ENCODE measurements around the gene CLEC11A. TPM values are rescaled to one million over a fixed set of nuclear protein-coding genes. Genes with fewer than 3 reads are reported as not detected.
A peak's percentile ranks its signal among the peaks of the same experiment; 100 is the strongest.

CLEC11A gene
- total and polyA plus RNA-seq, 2 donors from 2014 or later: 9.6 to 24.5 TPM

DNA sequence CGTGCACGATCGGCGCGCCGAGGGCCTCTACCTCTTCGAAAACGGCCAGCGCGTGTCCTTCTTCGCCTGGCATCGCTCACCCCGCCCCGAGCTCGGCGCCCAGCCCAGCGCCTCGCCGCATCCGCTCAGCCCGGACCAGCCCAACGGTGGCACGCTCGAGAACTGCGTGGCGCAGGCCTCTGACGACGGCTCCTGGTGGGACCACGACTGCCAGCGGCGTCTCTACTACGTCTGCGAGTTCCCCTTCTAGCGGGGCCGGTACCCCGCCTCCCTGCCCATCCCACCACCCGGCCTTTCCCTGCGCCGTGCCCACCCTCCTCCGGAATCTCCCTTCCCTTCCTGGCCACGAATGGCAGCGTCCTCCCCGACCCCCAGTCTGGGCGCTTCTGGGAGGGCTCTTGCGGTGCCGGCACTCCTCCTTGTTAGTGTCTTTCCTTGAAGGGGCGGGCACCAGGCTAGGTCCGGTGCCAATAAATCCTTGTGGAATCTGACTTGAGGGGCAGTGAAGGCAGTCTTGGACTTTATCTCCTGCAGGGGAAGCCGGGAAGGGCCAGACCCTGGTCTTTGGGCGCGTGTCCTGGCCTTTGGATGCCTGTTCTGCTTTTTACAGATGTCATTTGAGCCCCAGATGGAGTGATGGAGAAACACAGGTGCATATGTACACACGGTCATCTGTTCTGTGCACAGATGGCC lies 2.2 kb downstream of the CLEC11A start:
- H3K4me1 ChIP-seq (ENCODE audit: control insufficient read depth in 2 of 3, insufficient read depth in 2 of 3, low read depth in 1 of 3, low read length in 3 of 3): peaks cover 0 to 15% (median 0%) of the 10 kb centered on the region in 3 donors
- H3K27ac ChIP-seq (ENCODE audit: low read depth in 2 of 2, low read length in 2 of 2): peak overlapping the region; percentile 35 to 76
- intact Hi-C loops (cut with DNase I): no loop called here
- peak in 2 of 5 donors; percentile 40 to 53 for DNase-seq
- peak overlapping the region; percentile 42 to 77 (median 64) for H3K9ac ChIP-seq (ENCODE audit: low read length in 3 of 3)
- H3K27me3 ChIP-seq (ENCODE audit: control insufficient read depth, insufficient read depth, low read length): no peaks in the 10 kb centered on the region
- H3K4me3 ChIP-seq (ENCODE audit: low read length in 3 of 3): peak overlapping the region; percentile 63 to 71 (median 68)
- H3K9me3 ChIP-seq (ENCODE audit: control insufficient read depth in 2 of 3, insufficient read depth in 1 of 3, low read length in 3 of 3): no peaks in the 10 kb centered on the region
- FAIRE-seq: no peak
- TF ChIP-seq, protein P1, sequence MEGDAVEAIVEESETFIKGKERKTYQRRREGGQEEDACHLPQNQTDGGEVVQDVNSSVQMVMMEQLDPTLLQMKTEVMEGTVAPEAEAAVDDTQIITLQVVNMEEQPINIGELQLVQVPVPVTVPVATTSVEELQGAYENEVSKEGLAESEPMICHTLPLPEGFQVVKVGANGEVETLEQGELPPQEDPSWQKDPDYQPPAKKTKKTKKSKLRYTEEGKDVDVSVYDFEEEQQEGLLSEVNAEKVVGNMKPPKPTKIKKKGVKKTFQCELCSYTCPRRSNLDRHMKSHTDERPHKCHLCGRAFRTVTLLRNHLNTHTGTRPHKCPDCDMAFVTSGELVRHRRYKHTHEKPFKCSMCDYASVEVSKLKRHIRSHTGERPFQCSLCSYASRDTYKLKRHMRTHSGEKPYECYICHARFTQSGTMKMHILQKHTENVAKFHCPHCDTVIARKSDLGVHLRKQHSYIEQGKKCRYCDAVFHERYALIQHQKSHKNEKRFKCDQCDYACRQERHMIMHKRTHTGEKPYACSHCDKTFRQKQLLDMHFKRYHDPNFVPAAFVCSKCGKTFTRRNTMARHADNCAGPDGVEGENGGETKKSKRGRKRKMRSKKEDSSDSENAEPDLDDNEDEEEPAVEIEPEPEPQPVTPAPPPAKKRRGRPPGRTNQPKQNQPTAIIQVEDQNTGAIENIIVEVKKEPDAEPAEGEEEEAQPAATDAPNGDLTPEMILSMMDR (IDR thresholded peaks at IDR 0.05; ENCODE audit: borderline replicate concordance, extremely low read depth, insufficient read depth): no peak
- no peaks in the 10 kb centered on the region for H3K36me3 ChIP-seq (ENCODE audit: control insufficient read depth in 2 of 3, insufficient read depth in 3 of 3, low read length in 3 of 3)

GRCh38 chr19:50725911-50726230 lies 2.7 kb downstream of the CLEC11A start:
- no peak overlapping the region for H3K27ac ChIP-seq (ENCODE audit: low read depth in 2 of 2, low read length in 2 of 2)
- peak overlapping the region in 1 of 3 donors; percentile 77 for H3K9ac ChIP-seq (ENCODE audit: low read length in 3 of 3)
- no peak for FAIRE-seq
- TF ChIP-seq, protein P1 (IDR thresholded peaks at IDR 0.05; ENCODE audit: borderline replicate concordance, extremely low read depth, insufficient read depth): no peak
- peak overlapping the region; percentile 63 to 71 (median 68) for H3K4me3 ChIP-seq (ENCODE audit: low read length in 3 of 3)
- H3K36me3 ChIP-seq (ENCODE audit: control insufficient read depth in 2 of 3, insufficient read depth in 3 of 3, low read length in 3 of 3): no peaks in the 10 kb centered on the region
- H3K9me3 ChIP-seq (ENCODE audit: control insufficient read depth in 2 of 3, insufficient read depth in 1 of 3, low read length in 3 of 3): no peaks in the 10 kb centered on the region
- H3K27me3 ChIP-seq (ENCODE audit: control insufficient read depth, insufficient read depth, low read length): no peaks in the 10 kb centered on the region
- H3K4me1 ChIP-seq (ENCODE audit: control insufficient read depth in 2 of 3, insufficient read depth in 2 of 3, low read depth in 1 of 3, low read length in 3 of 3): peaks cover 0 to 15% (median 0%) of the 10 kb centered on the region in 3 donors
- intact Hi-C loops (cut with DNase I): no loop called here
- DNase-seq: no peak

DNA sequence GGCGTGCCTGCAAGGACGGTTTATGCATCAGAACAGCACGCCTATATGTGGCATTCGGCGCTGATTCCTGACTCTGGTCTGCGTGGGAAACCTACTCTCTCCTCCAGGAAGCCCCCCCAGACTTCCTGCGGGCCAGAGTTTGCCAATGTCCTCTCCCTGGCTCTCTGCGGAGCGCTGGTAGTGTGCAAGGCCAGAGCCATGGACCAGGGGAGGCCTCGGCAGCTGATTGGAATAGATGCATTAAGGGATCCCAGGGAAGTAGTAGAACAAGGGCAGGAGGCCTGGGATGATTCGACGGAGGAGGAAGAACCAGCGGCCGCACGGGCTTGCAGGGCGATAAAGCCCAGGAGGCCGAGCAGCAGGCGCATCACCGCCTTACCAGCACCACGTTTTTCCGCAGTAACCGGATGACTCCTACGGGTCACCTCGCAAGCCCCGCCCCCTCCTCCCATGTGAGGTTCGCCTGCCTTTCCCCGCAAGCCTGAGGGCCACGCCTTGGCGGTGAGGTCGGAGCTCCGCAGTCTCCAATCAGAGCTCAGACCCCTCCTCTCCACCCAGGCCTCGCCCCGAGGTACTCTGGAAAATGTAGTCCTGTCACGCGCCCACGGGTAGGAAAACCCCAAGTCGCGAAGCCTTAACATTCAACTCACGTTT lies 5.0 kb downstream of the CLEC11A start:
- Histone ChIP-seq H3K4me1 (ENCODE audit: control insufficient read depth in 2 of 3, insufficient read depth in 2 of 3, low read depth in 1 of 3, low read length in 3 of 3) (peaks cover 0 to 15% (median 0%) of the 10 kb centered on the region in 3 donors), H3K9me3 (ENCODE audit: control insufficient read depth in 2 of 3, insufficient read depth in 1 of 3, low read length in 3 of 3) (no peaks in the 10 kb centered on the region), H3K36me3 (ENCODE audit: control insufficient read depth in 2 of 3, insufficient read depth in 3 of 3, low read length in 3 of 3) (no peaks in the 10 kb centered on the region), H3K9ac (ENCODE audit: low read length in 3 of 3) (no peak overlapping the region), H3K27me3 (ENCODE audit: control insufficient read depth, insufficient read depth, low read length) (no peaks in the 10 kb centered on the region), H3K27ac (ENCODE audit: low read depth in 2 of 2, low read length in 2 of 2) (no peak overlapping the region), H3K4me3 (ENCODE audit: low read length in 3 of 3) (peak overlapping the region in 1 of 3 donors; percentile 33)
- TF ChIP-seq, protein P1 (IDR thresholded peaks at IDR 0.05; ENCODE audit: borderline replicate concordance, extremely low read depth, insufficient read depth): no peak
- intact Hi-C loops (cut with DNase I): no loop called here
- FAIRE-seq (no peak), DNase-seq (peak; percentile 91 to 96 (median 95))
